SK-N-MC (cell line): ENCODE data around the gene GPANK1.

Experiments
- EZH2 ChIP-seq: fragments of 200-600 bp; sonication (generic); IDR thresholded peaks from one replicate; pipeline ENCODE4 v1.6.1; 2017; ENCODE audit warnings: antibody characterized with exemption
- FOXP2 ChIP-seq: optimal IDR thresholded peaks from 2 replicates; pipeline ENCODE3; 2011; ENCODE audit warnings: mild to moderate bottlenecking, moderate library complexity; ENCODE audit not compliant: insufficient read depth; ENCODE audit errors: extremely low read length, control extremely low read depth
- POLR2AphosphoS5 ChIP-seq: IDR thresholded peaks from 2 replicates; pipeline ENCODE4 v1.6.1; 2012; ENCODE audit warnings: mild to moderate bottlenecking, low read depth, low read length, borderline replicate concordance

GRCh38 chr6:31620586-31621319, 44.0 kb downstream of the GPANK1 start, which contains the start of gene PRRC2A:
- TF ChIP-seq POLR2AphosphoS5 (peak; percentile 66), EZH2 (no peak), FOXP2 (no peak)
